ENCODE measurements around the gene LPIN2. TPM values are rescaled to one million over a fixed set of nuclear protein-coding genes. Genes with fewer than 3 reads are reported as not detected.

Gene LPIN2
- total and polyA plus RNA-seq, 2 of the 4 experiments (the other 2 are of a cell fraction): 16.2 to 21.9 TPM

DNA sequence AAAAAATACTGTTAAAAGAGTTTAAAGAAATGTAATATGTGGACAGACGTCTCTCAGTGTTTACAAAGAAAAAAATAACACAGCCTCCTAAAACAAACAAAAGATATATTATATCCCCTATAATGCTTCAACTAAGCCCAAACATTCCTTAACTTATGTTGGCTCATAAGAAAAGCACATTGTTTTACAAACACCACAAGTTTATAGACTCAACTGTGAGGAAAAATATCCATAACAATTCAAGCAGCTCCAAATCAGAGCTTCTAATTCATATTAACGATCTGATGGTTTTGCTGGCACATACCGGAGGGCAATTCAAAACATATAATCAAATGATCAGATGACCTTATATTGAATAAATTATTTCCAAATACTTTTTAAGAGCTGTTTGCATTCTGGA is 5.5 kb downstream of the LPIN2 start:
- peak overlapping the region; percentile 92; the same call in 1 of the 2 replicates for H2AK5ac ChIP-seq (ENCODE audit: low read depth, low read length)
- peaks cover 27% of the 10 kb centered on the region for H3K36me3 ChIP-seq (ENCODE audit: control insufficient read depth, insufficient read depth, low read length)
- peak overlapping the region; percentile 51; the same call in 1 of the 2 replicates for H4K5ac ChIP-seq (ENCODE audit: low read depth, low read length)
- ChIA-PET CTCF (interaction anchor here (0.6 to 1.5 kb wide), 5 partner anchors 10 to 179 kb away, joined by 3 to 5 read pairs (median 4); no protein-coding TSS in a partner anchor), POLR2A (ENCODE audit: unreplicated experiment) (interaction anchor here (0.6 kb wide), 1 partner anchor 81 kb away, joined by 3 read pairs; no protein-coding TSS in a partner anchor)
- TF ChIP-seq CHD1 (IDR thresholded peaks at IDR 0.05; ENCODE audit: low read depth, low read length) (no peak), BHLHE40 (IDR thresholded peaks at IDR 0.05; ENCODE audit: low read depth, low read length) (no peak), USF2 (IDR thresholded peaks at IDR 0.05; ENCODE audit: low read depth, low read length) (no peak)
- H3K4me1 ChIP-seq (ENCODE audit: control insufficient read depth, insufficient read depth, low read length): peaks cover 16% of the 10 kb centered on the region
- dilution Hi-C loops (cut with HindIII; ENCODE audit: low sequenced_read_pairs, unreplicated experiment) (no loop called here), in situ Hi-C loops (cut with MboI; ENCODE audit: low sequenced_read_pairs) (no loop called here), intact Hi-C loops (cut with micrococcal nuclease) (loop anchor here (10.0 kb wide), 1 partner anchor 53 kb away; no protein-coding TSS in a partner anchor)
- peak overlapping the region; percentile 64; the same call in 1 of the 2 replicates for H3K4ac ChIP-seq (ENCODE audit: low read depth, low read length)
- peaks cover 34 to 71% of the 10 kb centered on the region in 2 experiments for H3K79me1 ChIP-seq (ENCODE audit: low read depth in 1 of 2, low read length in 2 of 2)
- no peak overlapping the region for H3K4me2 ChIP-seq (ENCODE audit: low read depth, low read length)
- no peak overlapping the region for H2AK9ac ChIP-seq (replicated peaks; ENCODE audit: low read depth, low read length, poor library complexity)
- no peak overlapping the region for H3K4me3 ChIP-seq (ENCODE audit: insufficient read depth, low read depth, low read length)
- no peak for DNase-seq
- peak overlapping the region; percentile 27; the same call in 1 of the 2 replicates for H3K23ac ChIP-seq (ENCODE audit: low read depth, low read length)
- peak overlapping the region; percentile 67; the same call in 1 of the 2 replicates for H2BK120ac ChIP-seq (ENCODE audit: low read depth, low read length)
- no peaks in the 10 kb centered on the region for H3K27me3 ChIP-seq (ENCODE audit: control insufficient read depth, insufficient read depth, low read length)
- H4K8ac ChIP-seq (ENCODE audit: low read depth in 2 of 2, low read length in 2 of 2): peak overlapping the region in 1 of 2 experiments; percentile 71; a peak in 1 of 4 replicates
- peak overlapping the region; percentile 59 for H2BK5ac ChIP-seq (ENCODE audit: low read depth, low read length, poor library complexity, severe bottlenecking)
- H2BK15ac ChIP-seq (ENCODE audit: low read depth, low read length): peak overlapping the region; percentile 45; the same call in 1 of the 3 replicates
- H3K56ac ChIP-seq (ENCODE audit: extremely low read depth, insufficient read depth, low read length): no peak overlapping the region
- no CpG with 5 or more reads among the region's 3 CpGs for WGBS, 2 experiments (ENCODE audit: extremely low coverage in 2 of 2, insufficient read length in 1 of 2)
- H4K91ac ChIP-seq (ENCODE audit: insufficient read depth, low read depth, low read length): 0 out of 2 replicates have a peak overlapping the region, but pooled peaks have one; percentile 20
- no peak overlapping the region; the same call in 1 of the 2 replicates for H3K18ac ChIP-seq (ENCODE audit: low read depth, low read length)
- no peak overlapping the region for H3K27ac ChIP-seq (ENCODE audit: insufficient read depth, low read length)
- H2AFZ ChIP-seq (replicated peaks; ENCODE audit: low read length, poor library complexity): no peak overlapping the region
- ATAC-seq (ENCODE audit: low read depth): no peak
- H3K9me1 ChIP-seq (ENCODE audit: insufficient read depth, low read length): peaks cover 13% of the 10 kb centered on the region
- peaks cover 35% of the 10 kb centered on the region; the same call in 1 of the 2 replicates for H4K20me1 ChIP-seq (ENCODE audit: insufficient read depth, low read length)
- peak overlapping the region; percentile 60 for H3K14ac ChIP-seq (replicated peaks; ENCODE audit: low read depth, low read length)
- no TSS peak for BruUV-seq (replicated peaks)
- 0 out of 2 replicates have a peak, but pooled peaks cover 3% of the 10 kb centered on the region for H3K9me3 ChIP-seq (ENCODE audit: control insufficient read depth, insufficient read depth, low read length)
- peak overlapping the region; percentile 67; the same call in 1 of the 2 replicates for H2BK20ac ChIP-seq (ENCODE audit: low read depth, low read length)
- H3K9ac ChIP-seq (ENCODE audit: low read depth, low read length): no peak overlapping the region

All from IMR-90 (cell line).